Lower lobe of right lung (tissue), 2 donors: ENCODE measurements around the gene TBC1D12. TPM values are rescaled to one million over a fixed set of nuclear protein-coding genes. Genes with fewer than 3 reads are reported as not detected.

Experiments
- ATAC-seq, 2 donors: fragments of 200-7000 bp; cut with Tn5 transposase; one replicate each; pipeline ENCODE4 v1.9.1; 2020 to 2022; ENCODE audit warnings: mild to moderate bottlenecking in 2 of 2, moderate library complexity in 2 of 2
- DNase-seq: peaks from one replicate; pipeline ENCODE4 v3.0.0-alpha.2; 2020
- H3K27ac ChIP-seq: fragments of 200-600 bp; one replicate; pipeline ENCODE4 v1.8.0; 2022
- H3K27me3 ChIP-seq: fragments of 200-600 bp; one replicate; pipeline ENCODE4 v1.8.0; 2022; ENCODE audit warnings: low read depth
- H3K36me3 ChIP-seq: fragments of 200-600 bp; one replicate; pipeline ENCODE4 v1.8.0; 2022; ENCODE audit warnings: mild to moderate bottlenecking
- H3K4me1 ChIP-seq: fragments of 200-600 bp; one replicate; pipeline ENCODE4 v1.8.0; 2022
- H3K4me3 ChIP-seq: fragments of 200-600 bp; one replicate; pipeline ENCODE4 v1.8.0; 2022; ENCODE audit warnings: mild to moderate bottlenecking
- H3K9me3 ChIP-seq: fragments of 200-600 bp; one replicate; pipeline ENCODE4 v1.8.0; 2022
- CTCF ChIP-seq: fragments of 200-600 bp; IDR thresholded peaks from one replicate; pipeline ENCODE4 v1.8.0; 2022; ENCODE audit warnings: antibody characterized with exemption, mild to moderate bottlenecking
- intact Hi-C: fragments of 100-400 bp; cut with DNase I; formaldehyde crosslinking; loops from one replicate; pipeline ENCODE4 v1.11.0; 2022
- total RNA-seq: library from RNA; stranded (reverse); fragmentation: NEBNext Ultra II Directional; extraction: Animal tissue kit (Norgen Biotek cat#: 25700); gene quantifications from one replicate; pipeline ENCODE4 v1.2.1, GENCODE V29; 2021
- donor health status: DM: no; HTN: yes; CAD: no; lungs with severe emphysema.

Gene TBC1D12
- total RNA-seq, 1 donor from 2014 or later = 12.5 TPM

- no peak for TF ChIP-seq CTCF
- ATAC-seq (no peak), DNase-seq (no peak)
- H3K9me3 ChIP-seq = peaks cover 16% of the 10 kb centered on the region
- H3K36me3 ChIP-seq = no peaks in the 10 kb centered on the region
- H3K4me1 ChIP-seq = no peaks in the 10 kb centered on the region
- intact Hi-C loops = no loop called here
- H3K4me3 ChIP-seq = no peak overlapping the region
- no peak overlapping the region for H3K27ac ChIP-seq
- H3K27me3 ChIP-seq = no peaks in the 10 kb centered on the region
Measured at GRCh38 chr10:94465684-94466083, 63.3 kb downstream of the TBC1D12 start.

- Histone ChIP-seq H3K36me3 (no peaks in the 10 kb centered on the region), H3K9me3 (peaks cover 14% of the 10 kb centered on the region), H3K4me1 (no peaks in the 10 kb centered on the region), H3K27ac (no peak overlapping the region), H3K4me3 (no peak overlapping the region), H3K27me3 (no peaks in the 10 kb centered on the region)
- intact Hi-C loops = no loop called here
- no peak for TF ChIP-seq CTCF
- no peak for DNase-seq
- no peak for ATAC-seq
Measured at GRCh38 chr10:94481410-94481809, 79.1 kb downstream of the TBC1D12 start.

GRCh38 chr10:94483970-94484369, 81.6 kb downstream of the TBC1D12 start:
- intact Hi-C loops = no loop called here
- TF ChIP-seq CTCF = no peak
- H3K27ac ChIP-seq = no peak overlapping the region
- no peak for ATAC-seq
- H3K4me3 ChIP-seq = no peak overlapping the region
- no peak for DNase-seq
- no peaks in the 10 kb centered on the region for H3K36me3 ChIP-seq
- H3K9me3 ChIP-seq = peaks cover 14% of the 10 kb centered on the region
- H3K4me1 ChIP-seq = no peaks in the 10 kb centered on the region
- H3K27me3 ChIP-seq = no peaks in the 10 kb centered on the region

- ATAC-seq = no peak
- H3K4me3 ChIP-seq = no peak overlapping the region
- TF ChIP-seq CTCF = no peak
- no peaks in the 10 kb centered on the region for H3K4me1 ChIP-seq
- no peaks in the 10 kb centered on the region for H3K27me3 ChIP-seq
- no peak overlapping the region for H3K27ac ChIP-seq
- DNase-seq = no peak
- intact Hi-C loops = no loop called here
- H3K36me3 ChIP-seq = no peaks in the 10 kb centered on the region
- H3K9me3 ChIP-seq = peaks cover 14% of the 10 kb centered on the region
Measured at GRCh38 chr10:94485094-94485493, 82.8 kb downstream of the TBC1D12 start.

- H3K27me3 ChIP-seq = no peaks in the 10 kb centered on the region
- ATAC-seq = no peak
- H3K4me1 ChIP-seq = no peaks in the 10 kb centered on the region
- H3K36me3 ChIP-seq = no peaks in the 10 kb centered on the region
- intact Hi-C loops = no loop called here
- H3K4me3 ChIP-seq = no peak overlapping the region
- no peak for TF ChIP-seq CTCF
- DNase-seq = no peak
- H3K9me3 ChIP-seq = peaks cover 14% of the 10 kb centered on the region
- no peak overlapping the region for H3K27ac ChIP-seq
Measured at GRCh38 chr10:94487575-94487974, 85.2 kb downstream of the TBC1D12 start.

- intact Hi-C loops = no loop called here
- Histone ChIP-seq H3K36me3 (no peaks in the 10 kb centered on the region), H3K4me1 (no peaks in the 10 kb centered on the region), H3K27ac (no peak overlapping the region), H3K27me3 (no peaks in the 10 kb centered on the region), H3K4me3 (no peak overlapping the region), H3K9me3 (peaks cover 5% of the 10 kb centered on the region)
- DNase-seq (no peak), ATAC-seq (no peak)
- no peak for TF ChIP-seq CTCF
Measured at GRCh38 chr10:94489107-94489506, 86.8 kb downstream of the TBC1D12 start.
